ENCODE measurements around the gene PHETA2.

GRCh38 chr22:42077486-42078125 lies 3.6 kb downstream of the PHETA2 start:
- TF ChIP-seq CTCF (IDR thresholded peaks at IDR 0.05) (no peak), POLR2A (IDR thresholded peaks at IDR 0.05) (no peak)

All from testis (tissue), 2 donors.